Activated gamma-delta T cell (primary cell): ENCODE data around the gene BCL2L11.

Experiments used
- DNase-seq: peaks from one replicate; lab custom pipeline; 2025; lab: John Stamatoyannopoulos, UW

The BCL2L11 gene

DNA sequence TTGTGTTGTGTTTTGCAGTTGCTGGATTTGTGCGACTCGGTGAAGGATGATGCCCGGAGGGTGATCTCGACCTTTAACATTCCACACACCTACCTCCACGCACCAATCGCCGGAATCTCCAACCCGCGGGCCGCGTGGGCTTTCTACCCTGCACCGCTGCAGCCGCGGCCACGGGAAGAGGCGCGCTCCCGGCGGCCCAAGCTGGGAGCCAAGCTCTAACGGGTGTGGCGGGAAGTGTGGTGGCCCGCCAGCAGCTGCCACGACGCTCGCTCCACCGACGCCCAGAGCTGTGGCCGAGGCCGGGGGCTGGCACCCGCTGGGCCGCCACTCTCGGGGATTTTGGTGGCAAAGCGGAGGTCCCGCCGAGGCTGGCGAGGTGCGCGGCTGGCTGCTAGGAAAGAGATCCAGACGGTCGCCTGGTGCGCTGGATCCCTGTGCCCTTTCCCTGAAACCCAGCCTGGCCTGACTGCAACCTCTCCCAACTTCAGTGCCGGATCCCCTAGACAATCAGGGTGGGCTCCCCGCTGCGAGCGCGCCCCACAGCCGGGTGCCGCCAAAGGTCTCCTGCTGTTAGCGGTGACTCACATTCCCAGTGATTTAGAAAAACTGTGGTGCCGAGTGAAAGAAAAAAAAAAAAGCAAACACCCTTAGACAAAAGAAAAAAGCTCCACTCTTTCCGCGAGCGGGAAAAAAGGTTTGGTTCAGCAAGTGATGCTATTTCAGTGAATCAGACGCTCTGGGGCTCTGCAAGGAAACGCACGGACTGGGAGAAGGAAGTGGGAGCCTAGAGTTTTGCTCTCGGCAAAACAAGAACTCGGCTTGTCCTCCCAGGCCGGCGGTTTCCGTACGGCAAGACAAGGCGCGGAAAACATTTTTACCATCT lies 2.9 kb upstream of the BCL2L11 start:
- peak; percentile 21 for DNase-seq

DNA sequence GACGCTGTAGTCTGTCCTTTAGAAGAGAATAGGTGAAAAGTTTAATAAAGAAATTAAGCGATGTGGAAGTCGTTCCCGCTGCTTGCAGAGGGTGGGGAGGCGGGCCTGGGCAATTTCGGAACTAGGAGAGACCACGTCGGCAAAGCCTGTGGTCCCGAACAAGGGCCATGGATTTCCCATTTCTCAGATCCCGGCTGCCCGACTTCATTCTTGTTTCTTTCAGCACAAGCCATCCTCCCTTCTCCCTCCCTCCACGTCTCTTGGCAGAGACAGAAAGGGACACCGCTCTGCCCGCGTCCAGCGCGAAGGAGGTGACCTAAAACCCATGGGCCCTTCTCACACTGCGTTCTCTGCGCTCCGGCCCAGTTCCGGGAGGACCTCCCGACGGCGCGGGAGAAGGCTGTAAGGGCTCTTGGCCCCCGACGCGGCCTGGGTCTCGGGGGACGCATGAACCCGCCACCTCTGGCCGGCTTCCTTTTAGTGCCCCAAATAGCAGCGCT lies 2.2 kb upstream of the BCL2L11 start:
- no peak for DNase-seq

DNA sequence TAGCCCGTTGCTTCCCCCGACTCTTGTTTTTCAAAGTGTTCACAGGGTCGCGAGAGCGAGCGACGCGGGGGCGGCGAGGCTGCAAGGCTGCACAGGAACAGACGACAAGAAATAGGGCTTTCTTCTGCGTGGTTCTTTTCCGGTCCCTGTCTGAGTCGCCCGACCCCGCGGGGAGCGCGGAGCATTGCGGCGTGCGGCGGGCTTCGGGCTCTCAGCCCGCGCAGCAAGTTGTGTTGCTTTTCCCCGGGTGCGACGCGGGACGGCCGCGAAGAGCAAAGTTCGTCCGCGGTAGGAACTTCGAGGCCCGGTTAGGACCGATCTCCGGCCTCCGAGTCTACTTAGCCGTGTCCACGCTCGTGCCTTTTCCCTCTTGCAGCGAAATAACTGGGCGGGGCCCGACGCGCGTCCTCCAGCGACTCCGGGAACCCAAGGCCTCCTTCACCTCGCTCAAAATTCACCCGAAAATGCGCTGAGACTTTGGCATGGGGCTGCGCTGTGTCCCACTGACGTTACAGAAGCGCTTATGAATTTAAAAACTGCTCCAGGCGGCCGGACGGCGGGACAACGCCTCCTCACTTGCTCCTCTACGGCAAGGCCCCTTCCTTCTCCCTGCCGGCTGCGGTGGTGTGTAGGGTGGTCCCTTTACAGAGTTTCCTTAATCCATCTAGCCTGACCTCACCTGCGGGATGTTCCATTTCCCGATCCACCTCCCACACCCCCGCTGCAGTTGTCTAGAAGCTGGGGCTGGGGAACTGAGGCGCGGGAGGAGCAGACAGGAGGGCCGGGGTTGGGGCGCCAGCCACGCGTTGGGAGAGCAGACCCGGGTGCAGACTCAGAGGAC lies 1.5 kb upstream of the BCL2L11 start:
- DNase-seq: peak; percentile 12

DNA sequence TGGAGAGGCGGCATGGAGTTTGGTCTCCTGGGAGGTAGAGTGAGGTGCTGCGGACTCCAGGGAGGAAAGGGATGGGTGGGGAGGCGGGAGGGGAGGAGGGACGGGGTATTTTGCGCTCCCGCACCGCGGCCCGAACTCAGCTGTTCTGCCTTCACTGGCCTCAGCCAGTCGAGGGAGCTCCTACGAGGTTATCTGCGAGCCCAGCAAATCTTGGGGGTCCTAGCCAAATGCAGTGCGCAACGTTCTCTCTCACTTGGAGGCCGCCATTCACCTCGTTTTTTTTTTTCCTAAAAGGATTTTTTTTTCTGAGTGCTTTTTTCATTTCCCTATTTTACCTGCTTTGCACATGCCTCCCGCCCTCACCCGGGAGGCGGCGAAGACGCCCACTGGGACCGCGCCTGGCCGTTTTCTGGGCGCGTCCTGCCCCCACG lies 877 bp upstream of the BCL2L11 start:
- no peak for DNase-seq

DNA sequence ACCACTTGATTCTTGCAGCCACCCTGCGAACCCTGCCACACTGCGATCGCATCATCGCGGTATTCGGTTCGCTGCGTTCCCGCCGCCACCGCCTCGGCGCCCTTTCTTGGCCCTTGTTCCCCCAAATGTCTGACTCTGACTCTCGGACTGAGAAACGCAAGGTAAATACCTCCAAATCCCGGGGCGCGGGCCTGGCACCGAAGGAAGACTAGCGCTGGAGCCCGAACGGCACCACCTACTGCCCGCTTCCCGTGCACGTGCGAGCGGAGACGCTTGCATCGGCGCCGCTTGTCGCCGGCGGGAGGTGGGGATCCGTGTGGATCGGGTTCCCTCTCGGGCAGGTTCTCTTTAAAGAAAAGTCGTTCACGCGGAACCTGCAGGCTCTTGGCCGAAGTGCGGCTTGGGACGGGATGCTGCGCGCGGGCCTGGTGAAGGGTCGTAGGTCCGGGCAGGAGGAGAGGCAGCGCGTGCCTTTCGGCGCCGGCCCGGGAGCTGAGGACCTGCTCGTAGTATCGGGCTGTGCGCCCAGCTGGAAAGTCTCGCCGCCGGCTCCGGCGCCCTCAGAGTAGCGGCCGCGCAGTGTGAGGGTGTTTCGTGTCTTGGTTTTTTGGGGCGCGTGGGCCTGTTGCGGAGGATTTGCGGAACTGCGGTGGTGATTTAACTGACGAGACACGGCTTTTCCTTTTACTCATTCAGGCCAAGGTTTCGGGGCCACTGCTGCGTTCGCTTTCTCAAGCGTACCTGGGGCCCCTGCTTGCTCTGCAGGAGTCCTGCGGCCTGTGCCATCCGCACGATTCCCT lies 514 bp downstream of the BCL2L11 start:
- peak; percentile 26 for DNase-seq

DNA sequence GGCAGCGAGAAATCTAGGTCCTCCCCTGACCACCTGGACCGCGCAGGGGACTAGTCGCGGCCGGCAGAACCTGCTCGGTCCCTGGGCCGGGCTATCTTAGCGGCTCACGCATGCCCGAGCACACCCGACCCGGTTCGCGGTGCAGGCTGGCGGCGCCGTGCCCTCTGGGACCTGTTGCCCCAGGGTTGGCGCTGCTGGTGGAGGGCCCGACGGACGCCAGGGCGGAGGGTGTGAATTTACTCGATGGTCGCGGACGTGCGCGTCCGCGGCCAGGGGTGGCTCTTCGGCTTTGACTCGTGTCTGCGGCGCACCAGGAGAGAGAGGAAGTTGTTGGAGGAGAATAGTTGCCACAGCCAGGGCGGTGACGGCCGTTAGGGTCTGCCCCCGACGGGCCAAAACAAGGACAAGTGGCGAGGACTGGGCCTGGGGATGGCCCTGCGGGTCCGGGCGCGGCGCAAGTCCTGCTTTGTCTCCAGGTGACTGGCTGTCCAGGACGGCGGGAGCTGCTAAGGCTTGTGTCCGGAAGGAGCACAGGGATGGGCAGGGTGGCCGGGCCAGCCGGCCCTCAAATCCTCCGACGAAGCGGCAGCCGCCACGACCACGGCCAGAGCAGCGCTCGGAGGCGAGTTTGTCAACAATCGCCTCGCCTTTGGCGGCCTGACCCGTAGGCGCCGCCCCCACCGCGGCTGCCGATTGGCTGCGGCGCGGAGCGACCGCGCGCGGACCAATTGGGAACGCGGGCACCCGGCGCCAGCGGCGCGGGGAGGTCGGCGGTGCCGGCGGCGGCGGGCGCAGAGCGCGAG lies 1.3 kb downstream of the BCL2L11 start:
- peak; percentile 75 for DNase-seq

DNA sequence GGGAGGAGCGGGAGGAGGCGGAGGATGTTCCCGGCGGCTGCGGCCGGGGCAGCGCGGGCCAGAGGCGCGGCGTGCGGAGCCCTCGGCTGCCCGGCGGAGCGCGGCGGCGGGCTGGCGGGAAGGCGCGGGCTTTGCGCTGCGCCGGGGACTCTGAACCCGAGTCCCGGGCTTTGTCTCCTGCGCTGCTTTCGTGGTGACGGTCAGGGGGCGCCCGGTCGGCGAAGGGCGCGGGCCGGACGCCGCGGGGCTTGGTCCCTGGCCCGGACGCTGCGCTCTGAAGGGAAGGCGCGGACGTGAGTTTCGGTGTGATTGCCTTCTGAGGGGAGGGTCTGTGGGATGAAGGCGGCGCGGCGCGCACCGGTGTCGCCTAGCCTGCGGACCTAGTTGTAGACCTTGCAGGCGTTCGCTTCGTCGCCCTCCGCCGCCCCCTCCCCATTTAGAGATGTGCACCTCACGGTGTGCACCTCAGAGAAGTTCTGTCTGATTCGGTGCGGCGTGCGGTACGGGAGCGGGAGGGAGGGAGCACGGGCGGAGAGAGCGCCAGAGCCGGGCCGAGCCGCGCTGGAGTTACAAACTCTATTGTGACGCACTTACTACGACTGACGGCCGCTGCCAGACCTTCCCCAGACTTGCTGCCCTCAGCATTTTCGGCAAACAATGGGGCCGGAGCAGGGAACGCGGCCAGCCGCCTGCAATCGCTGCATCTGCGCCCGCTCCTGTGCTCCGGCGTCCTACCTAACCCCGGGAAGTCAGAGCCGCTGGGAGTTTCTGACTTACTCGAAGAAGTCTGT lies 2.1 kb downstream of the BCL2L11 start:
- peak; percentile 28 for DNase-seq

DNA sequence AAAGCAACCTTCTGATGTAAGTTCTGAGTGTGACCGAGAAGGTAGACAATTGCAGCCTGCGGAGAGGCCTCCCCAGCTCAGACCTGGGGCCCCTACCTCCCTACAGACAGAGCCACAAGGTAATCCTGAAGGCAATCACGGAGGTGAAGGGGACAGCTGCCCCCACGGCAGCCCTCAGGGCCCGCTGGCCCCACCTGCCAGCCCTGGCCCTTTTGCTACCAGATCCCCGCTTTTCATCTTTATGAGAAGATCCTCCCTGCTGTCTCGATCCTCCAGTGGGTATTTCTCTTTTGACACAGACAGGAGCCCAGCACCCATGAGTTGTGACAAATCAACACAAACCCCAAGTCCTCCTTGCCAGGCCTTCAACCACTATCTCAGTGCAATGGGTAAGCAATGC lies 3.0 kb downstream of the BCL2L11 start:
- DNase-seq: no peak

DNA sequence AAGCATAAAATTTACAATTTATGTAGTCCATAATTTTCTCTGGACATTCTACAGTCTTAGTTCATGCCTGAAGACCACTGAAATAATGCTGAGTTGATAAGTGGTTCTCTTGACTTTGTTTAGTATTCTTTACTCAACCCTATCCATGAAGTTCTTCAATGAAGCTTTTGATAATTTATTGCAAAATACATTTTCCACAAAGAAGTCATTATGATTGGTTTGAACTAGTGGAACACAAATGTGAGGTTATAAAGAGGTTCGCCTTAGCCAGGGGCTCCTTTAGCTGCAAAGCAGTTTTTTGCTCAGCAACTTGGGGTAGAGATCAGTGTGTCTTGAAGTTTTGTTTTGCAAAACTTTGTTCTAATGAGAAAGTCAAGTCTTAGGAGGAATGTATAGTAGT lies 5.9 kb downstream of the BCL2L11 start:
- DNase-seq: no peak

DNA sequence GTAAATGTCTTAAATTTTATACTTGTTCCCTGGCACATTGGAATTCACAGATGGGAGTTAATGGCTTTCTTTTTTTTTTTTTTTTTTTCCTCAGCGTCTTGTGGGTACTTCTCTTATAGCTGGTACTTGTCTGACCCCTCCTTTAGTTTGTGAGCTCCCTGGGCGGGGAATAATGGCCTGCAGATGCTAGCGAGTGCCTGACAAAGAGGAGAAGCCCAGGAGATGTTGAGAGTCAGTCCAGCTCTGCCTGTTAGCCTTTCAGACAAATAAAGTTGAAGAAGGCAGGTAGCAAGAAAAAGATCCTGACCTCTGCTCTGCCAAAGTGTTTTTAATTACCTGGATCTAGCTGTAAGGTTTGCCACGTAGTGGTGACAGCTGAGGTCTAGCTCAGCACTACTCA lies 6.6 kb downstream of the BCL2L11 start:
- DNase-seq: no peak

DNA sequence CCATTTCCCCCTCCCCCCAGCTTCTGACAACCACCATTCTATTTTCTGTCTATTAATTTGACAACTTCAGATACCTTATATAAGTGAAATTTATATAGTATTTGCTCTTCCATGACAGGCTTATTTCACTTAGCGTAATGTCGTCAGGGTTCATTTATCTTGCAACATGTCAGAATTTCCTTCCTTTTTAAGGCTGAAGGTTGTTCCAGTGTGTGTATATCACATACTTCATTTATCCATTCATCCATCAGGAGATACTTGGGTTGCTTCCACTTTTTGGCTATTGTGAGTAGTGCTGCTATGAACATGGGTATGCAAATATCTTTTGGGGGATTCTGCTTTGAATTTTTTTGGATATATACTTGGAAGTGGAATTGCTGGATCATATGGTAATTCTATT lies 7.4 kb downstream of the BCL2L11 start:
- no peak for DNase-seq

DNA sequence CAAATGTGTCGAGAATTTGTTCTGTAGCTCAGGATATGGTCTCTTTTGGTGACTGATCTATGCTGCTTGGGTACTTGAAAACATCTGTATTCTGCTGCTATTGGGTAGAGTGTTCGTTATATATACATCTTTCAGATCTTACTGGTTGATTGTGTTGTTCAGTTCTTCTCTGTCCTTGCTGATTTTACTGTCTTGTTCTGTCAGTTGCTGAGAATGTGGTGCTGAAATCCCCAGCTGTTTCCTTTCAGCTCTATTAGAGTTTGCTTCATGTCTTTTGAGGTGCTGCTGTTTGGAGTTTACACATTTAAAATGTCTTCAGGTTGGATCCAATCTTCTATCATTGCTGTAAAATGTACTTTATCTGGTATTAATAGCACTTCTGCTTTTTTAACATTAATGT lies 12.9 kb downstream of the BCL2L11 start:
- DNase-seq: no peak

DNA sequence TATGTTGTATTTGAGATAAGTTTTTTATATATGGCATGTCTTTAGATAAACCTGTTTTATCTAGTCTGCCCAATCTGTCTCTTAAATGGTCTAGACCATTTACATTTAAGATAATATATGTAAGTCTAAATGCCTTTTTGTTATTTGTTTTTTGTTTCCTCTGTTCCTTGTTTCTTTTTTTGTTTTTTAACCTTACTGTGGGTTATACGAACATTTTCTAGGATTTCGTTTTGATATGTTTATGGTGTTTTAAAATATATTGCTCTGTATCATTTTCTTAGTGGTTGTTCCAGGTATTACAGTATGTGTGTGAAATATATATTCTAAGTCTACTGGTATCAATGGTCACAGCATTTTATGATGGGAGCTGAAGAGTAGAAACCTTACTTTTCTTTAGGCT lies 13.3 kb downstream of the BCL2L11 start:
- no peak for DNase-seq

DNA sequence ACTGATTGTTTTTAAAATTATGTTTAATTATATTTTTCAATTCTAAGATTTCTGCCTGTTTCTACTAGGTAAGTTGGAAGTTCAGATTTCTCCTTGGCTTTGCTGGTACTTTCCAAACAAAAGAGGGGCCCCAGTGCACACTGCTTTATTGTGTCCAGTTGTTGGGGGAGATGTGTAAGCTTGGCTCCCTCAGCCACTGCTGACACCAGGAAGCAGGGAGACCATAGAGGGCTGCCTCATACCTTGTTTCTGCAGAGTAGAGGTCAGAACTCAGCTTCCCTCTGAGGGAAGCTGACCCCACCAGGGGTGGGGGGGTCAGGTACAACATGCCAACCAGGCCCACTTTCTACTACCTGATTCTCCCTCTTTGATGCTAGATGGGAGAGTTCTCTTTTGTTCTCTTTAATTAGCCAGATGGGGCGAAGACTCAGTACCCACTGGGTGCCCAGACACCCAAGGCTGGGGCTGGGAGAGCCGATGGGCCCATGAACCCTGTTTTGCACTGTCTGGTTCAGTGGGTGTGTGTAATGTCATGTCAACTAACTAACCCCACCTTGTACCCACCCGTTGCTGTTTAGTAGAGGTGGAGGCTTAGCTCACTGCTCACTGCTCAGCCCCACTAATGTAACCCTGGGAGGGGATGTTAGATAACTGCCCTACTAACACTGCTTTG lies 14.7 kb downstream of the BCL2L11 start:
- no peak for DNase-seq

DNA sequence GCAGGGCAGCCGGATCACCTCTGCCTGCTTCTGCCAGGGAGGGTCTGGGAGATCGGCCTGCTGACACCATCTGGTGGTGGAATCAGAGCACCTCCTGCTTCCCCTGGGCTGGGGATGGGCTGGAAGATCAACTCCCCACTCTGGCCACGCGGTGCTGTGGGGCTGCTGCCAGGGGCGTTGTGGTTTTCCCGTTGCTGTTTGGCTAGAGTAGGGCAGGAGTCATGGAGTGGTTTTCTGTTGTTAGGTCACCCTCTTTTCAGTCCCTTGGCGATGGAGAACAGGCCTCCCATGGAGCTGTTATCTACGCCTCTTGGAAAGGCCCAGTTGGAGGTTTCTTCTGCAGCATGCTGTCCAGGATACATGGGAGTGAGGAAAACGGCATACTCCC lies 15.2 kb downstream of the BCL2L11 start:
- no peak for DNase-seq

DNA sequence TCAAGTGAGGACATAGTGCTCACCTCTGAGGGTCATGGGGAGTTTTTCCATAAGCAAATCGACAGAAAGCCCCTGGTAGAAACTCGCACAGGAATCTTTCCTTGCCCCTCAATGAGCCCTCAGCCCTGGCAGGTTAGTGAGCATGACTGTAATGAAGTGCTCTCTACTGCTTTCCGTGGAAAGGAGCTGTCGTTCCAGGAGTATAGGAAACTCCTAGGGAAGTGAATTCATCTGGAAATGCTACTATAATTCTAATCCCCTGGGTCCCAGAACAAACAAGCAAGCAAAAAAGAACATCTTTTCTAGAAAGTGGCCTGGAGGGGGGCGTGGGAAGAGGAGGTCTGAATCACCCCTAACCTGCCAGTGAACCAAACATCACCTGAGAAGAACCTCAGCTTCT lies 18.1 kb downstream of the BCL2L11 start:
- DNase-seq: no peak

DNA sequence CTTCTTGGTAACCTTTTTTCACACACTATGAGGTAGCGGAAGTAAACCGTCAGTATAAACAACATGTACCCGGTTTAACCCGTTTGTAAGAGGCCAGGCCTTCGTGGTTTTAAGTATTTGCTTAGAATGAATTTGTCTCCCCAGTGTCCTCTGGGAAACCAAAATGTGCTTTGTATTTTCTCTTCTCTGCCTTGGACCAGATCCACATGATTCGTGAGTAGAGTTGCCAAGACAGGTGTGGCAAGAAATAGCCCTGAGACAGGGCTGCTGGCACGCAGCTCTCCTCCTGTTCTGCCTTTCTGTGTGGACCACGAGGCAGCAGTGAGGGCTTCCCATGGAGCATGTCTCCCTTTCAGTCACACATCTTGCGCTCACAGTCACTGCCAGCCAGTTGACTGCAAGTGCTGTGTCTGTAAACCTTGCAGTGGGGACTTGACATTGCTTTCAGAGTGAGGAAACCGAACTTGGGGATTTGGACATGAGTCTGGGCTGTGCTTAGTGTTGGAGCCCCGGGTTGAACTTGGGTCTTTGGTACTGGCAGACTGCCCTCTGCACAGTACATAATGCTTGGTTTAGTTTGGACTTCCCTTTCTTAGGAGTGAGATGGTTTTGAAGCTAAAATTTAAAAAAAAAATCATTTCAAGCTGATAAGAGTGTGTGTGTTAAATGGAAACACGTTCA lies 19.1 kb downstream of the BCL2L11 start:
- no peak for DNase-seq

DNA sequence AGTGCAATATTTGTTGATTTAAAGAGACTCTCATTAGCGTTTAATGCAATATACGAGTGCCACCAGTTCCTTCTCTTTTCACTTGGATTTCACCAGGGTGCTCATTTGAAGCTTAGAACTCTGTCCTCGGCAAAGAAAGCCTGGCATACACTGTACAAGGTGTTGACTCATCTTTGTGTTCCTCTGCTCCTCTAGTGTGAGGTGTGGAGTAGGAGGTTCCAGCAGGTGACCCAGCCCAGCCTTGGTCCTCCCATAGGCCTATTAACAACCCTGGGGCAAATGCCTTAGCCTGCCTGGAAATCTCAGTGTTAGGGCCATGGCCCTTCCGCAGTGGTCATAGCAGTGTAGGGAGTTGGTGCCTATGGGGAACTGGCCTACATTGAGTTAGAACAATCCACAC lies 20.1 kb downstream of the BCL2L11 start:
- no peak for DNase-seq

DNA sequence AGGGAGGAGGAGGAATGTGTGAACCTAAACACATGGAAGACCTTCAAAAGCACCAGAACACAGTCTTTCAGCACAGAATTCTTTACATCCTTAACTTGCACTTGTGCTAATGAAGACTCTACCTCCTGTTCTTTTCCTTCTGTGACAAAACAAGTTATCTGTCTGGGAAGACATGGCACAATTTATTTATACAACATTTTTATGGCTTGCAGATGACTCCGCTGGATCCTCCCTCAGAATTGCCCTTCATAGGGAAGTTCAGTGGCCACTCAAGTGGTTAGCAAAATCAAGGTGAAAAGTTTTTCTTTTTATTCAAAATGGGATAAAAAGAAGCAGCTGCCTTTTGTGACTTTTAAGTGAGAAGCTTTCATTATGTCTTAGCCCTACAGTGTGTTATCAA lies 21.4 kb downstream of the BCL2L11 start:
- DNase-seq: no peak
